ENCODE results near the gene MAST4.

DNA sequence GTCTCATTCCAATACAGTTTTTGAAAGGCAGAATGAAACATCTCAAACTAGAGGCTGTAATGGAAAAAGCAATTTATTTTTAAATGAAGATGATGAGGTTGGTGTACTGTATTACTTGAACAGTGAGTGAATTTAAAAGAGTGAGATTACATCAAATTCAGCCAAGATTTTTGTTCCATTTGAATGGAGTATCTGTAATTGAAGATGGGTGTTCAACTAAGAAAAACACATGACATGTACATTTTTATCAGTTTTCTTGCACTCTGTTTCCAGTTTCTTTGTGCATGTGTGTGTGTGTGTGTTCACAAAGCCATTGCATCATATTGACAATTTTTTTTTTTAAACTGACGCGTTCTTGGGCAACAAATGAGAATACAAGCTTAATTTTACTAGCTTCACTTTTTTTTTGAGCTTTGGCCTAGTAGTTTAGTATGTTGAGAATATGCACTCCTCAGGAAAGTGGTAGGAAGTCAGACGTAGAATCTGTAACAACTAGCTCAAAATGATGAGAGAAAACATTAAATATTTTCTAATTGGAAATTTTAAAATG is 243.5 kb downstream of the MAST4 start:
- no peak for TF ChIP-seq POLR2A (IDR thresholded peaks at IDR 0.05; ENCODE audit: low read depth, low read length)
- no peak for TF ChIP-seq TAF1 (IDR thresholded peaks at IDR 0.05; ENCODE audit: borderline replicate concordance, low read depth, low read length)

Measured in GM12892 (cell line).